ENCODE data around the gene SMIM33. TPM values are rescaled to one million over a fixed set of nuclear protein-coding genes. Genes with fewer than 3 reads are reported as not detected.
A peak's percentile ranks its signal among the peaks of the same experiment; 100 is the strongest.
"Not testable (repeated sequence)": the region's sequence is repeated elsewhere in the genome, so short reads cannot be mapped to it uniquely, and the experiment has no call there.

SMIM33 gene
- polyA plus RNA-seq (2013, experiment 1 of 2) = not detected
- polyA plus RNA-seq (2013, experiment 2 of 2) = not detected

DNA sequence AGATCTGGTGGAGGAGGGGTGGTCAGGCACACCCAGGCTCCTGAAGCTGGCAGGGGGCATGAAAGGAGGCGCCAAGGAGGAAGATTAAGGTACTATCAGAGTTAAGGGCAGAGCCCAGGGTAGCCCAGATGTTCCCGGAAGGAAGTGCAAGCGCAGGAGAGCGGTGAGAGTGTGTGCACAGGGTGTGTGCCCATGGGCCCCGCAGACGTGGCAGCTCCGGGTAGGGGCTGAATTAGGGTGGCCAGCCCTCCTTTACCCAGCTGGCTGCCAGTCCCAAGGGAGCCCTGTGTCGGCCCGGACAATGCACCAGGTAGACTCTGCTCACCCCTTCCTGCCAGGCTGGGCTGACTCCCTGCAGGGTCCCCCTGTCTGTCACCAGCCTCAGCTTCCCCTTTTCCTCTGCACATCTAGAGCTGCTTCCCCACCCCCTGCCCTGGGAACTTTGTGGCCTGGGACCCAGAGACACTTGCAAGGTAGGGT, at the start of gene SMIM33:
SMIM33 (plus strand) TSS at position 184 of the 480 bp plus-strand sequence; CDS start at position 302, 118 bp downstream.
- Histone ChIP-seq H3K27ac (ENCODE audit: low read depth, low read length) (no peak within 1 kb of the TSS), H3K27me3 (ENCODE audit: insufficient read depth, low read length) (no peaks in the 10 kb centered on the region), H3K9ac (ENCODE audit: low read depth, low read length) (no peak within 1 kb of the TSS), H3K9me3 (ENCODE audit: insufficient read depth, low read depth, low read length) (no peaks in the 10 kb centered on the region), H3K4me1 (ENCODE audit: insufficient read depth, low read length) (peaks cover 18% of the 10 kb centered on the region), H3K4me3 (ENCODE audit: low read length) (no peak within 1 kb of the TSS), H3K36me3 (ENCODE audit: insufficient read depth, low read length) (no peaks in the 10 kb centered on the region)
- WGBS = 88% methylated on average over 9 of the region's 9 CpGs

- no peak overlapping the region for H3K4me3 ChIP-seq (ENCODE audit: low read length)
- H3K4me1 ChIP-seq (ENCODE audit: insufficient read depth, low read length) = peaks cover 11% of the 10 kb centered on the region; the same call in 1 of the 2 replicates
- H3K9ac ChIP-seq (ENCODE audit: low read depth, low read length) = no peak overlapping the region
- H3K27me3 ChIP-seq (ENCODE audit: insufficient read depth, low read length) = no peaks in the 10 kb centered on the region; the same call in 1 of the 2 replicates
- no peaks in the 10 kb centered on the region for H3K9me3 ChIP-seq (ENCODE audit: insufficient read depth, low read depth, low read length)
- WGBS = 44% methylated on average over 3 of the region's 5 CpGs
- H3K36me3 ChIP-seq (ENCODE audit: insufficient read depth, low read length) = peaks cover 73% of the 10 kb centered on the region
- H3K27ac ChIP-seq (ENCODE audit: low read depth, low read length) = no peak overlapping the region
Observed at GRCh38 chr5:139422307-139422893, 48.4 kb upstream of the SMIM33 start.

DNA sequence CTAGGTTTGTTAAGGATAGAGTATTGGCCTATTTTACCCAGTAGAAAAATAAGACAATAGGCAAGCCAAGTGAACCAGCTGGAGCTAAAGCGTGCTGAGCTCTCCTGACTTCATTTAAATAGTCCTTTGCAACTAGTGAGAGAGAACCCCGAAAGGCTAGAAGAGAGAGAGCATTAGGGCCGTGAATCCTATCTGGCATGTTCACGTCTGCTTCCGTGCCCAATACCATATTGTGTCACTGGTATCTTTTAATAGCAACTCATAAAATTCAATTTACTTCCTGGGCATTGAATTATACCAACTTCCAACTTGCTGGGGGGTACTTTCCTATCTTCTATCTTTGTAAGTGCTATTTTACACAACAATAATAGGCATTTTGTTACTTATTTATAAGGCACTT, 45.3 kb upstream of the SMIM33 start:
- H3K9ac ChIP-seq (ENCODE audit: low read depth, low read length) = no peak overlapping the region

DNA sequence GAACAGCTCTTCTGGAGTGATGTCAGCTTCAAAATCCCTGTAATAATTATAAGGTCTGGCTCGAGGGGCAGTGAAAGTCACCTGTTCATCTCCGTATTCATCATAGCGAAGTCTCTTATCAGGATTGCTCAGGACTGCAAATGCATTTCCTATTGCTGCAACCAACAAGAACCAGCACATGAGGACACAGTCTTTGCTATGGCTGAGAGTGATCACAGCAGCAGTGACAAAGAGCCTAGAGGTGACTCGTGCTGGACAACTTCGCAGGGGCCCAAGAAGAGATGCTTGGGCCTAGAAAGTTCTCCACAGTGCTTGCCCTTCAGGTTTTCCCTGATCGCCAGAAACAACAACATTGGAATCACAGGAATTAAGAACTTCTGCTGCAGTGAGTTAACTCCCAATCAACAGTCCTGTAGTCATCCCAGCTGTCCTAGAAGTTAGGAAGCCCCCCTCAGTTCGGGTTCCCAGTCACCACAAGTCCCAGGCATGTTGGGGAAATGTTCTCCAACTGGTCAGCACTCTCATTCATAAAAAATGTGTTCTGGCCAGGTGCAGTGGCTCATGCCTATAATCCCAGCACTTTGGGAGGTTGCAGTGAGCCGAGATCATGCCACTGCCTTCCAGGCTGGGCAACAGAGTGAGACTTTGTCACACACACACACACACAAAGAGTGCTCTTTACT, 44.5 kb upstream of the SMIM33 start:
- H3K27ac ChIP-seq (ENCODE audit: low read depth, low read length) = no peak overlapping the region
- no peaks in the 10 kb centered on the region for H3K9me3 ChIP-seq (ENCODE audit: insufficient read depth, low read depth, low read length)
- no peaks in the 10 kb centered on the region for H3K4me1 ChIP-seq (ENCODE audit: insufficient read depth, low read length)
- H3K36me3 ChIP-seq (ENCODE audit: insufficient read depth, low read length) = peaks cover 62% of the 10 kb centered on the region
- no peak overlapping the region for H3K9ac ChIP-seq (ENCODE audit: low read depth, low read length)
- H3K27me3 ChIP-seq (ENCODE audit: insufficient read depth, low read length) = no peaks in the 10 kb centered on the region
- 93% methylated on average over 8 of the region's 8 CpGs for WGBS
- no peak overlapping the region for H3K4me3 ChIP-seq (ENCODE audit: low read length)

More for the DNA sequence above, 45.3 kb upstream of the SMIM33 start:
- H3K9me3 ChIP-seq (ENCODE audit: insufficient read depth, low read depth, low read length) = no peaks in the 10 kb centered on the region
- peaks cover 62% of the 10 kb centered on the region for H3K36me3 ChIP-seq (ENCODE audit: insufficient read depth, low read length)
- H3K4me3 ChIP-seq (ENCODE audit: low read length) = no peak overlapping the region
- 93% methylated on average over 5 of the region's 5 CpGs for WGBS
- H3K4me1 ChIP-seq (ENCODE audit: insufficient read depth, low read length) = no peaks in the 10 kb centered on the region; the same call in 1 of the 2 replicates
- H3K27me3 ChIP-seq (ENCODE audit: insufficient read depth, low read length) = no peaks in the 10 kb centered on the region; the same call in 1 of the 2 replicates
- H3K27ac ChIP-seq (ENCODE audit: low read depth, low read length) = no peak overlapping the region

DNA sequence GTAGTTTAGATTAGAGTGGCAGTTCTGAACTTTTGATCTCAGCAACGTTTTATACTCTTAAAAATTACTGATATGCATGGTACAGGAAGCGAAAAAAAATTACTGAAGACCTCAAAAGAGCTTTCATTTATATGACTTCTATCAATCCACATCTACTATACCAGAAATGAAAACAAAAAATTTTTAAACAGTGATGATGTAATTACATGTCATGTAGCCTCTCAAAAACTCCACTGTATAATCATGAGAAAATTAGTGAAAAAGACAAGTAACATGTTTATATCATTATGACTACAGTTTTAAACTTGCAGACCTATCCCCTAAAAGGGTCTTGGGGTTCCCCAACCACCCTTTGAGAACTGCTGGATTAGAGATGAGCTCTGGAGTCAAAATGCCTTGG, 40.8 kb upstream of the SMIM33 start:
- Histone ChIP-seq H3K27me3 (ENCODE audit: insufficient read depth, low read length) (no peaks in the 10 kb centered on the region), H3K4me3 (ENCODE audit: low read length) (no peak overlapping the region), H3K9ac (ENCODE audit: low read depth, low read length) (no peak overlapping the region), H3K27ac (ENCODE audit: low read depth, low read length) (no peak overlapping the region), H3K4me1 (ENCODE audit: insufficient read depth, low read length) (no peaks in the 10 kb centered on the region), H3K36me3 (ENCODE audit: insufficient read depth, low read length) (peaks cover 63% of the 10 kb centered on the region), H3K9me3 (ENCODE audit: insufficient read depth, low read depth, low read length) (no peaks in the 10 kb centered on the region)
- no CpG with 5 or more reads among the region's 2 CpGs for WGBS

GRCh38 chr5:139431706-139432105, 39.1 kb upstream of the SMIM33 start:
- Histone ChIP-seq H3K9me3 (ENCODE audit: insufficient read depth, low read depth, low read length) (no peaks in the 10 kb centered on the region), H3K27me3 (ENCODE audit: insufficient read depth, low read length) (no peaks in the 10 kb centered on the region), H3K9ac (ENCODE audit: low read depth, low read length) (no peak overlapping the region), H3K4me1 (ENCODE audit: insufficient read depth, low read length) (no peaks in the 10 kb centered on the region), H3K36me3 (ENCODE audit: insufficient read depth, low read length) (peaks cover 61% of the 10 kb centered on the region), H3K27ac (ENCODE audit: low read depth, low read length) (no peak overlapping the region), H3K4me3 (ENCODE audit: low read length) (no peak overlapping the region)
- no CpG with 5 or more reads among the region's 1 CpG for whole genome bisulfite sequencing

DNA sequence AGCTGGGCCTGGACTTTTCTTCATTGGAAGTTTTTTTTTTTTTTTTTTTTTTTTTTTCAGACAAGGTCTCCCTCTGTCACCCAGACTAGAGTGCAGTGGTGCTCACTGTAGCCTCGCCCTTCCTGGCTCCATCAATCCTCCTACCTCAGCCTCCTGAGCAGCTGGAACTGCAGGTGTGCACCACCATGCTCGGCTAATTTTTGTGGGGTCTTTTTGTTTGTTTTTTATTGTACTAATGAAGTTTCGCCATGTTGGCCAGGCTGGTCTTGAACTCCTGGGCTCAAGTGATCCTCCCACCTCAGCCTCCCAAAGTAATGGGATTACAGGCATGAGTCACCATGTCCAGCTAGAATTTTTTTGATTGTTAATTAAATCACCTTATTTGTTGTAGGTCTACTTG, 35.1 kb upstream of the SMIM33 start:
- Histone ChIP-seq H3K27ac (ENCODE audit: low read depth, low read length) (no peak overlapping the region), H3K27me3 (ENCODE audit: insufficient read depth, low read length) (no peaks in the 10 kb centered on the region), H3K4me1 (ENCODE audit: insufficient read depth, low read length) (peaks cover 3% of the 10 kb centered on the region), H3K4me3 (ENCODE audit: low read length) (no peak overlapping the region), H3K9ac (ENCODE audit: low read depth, low read length) (no peak overlapping the region), H3K36me3 (ENCODE audit: insufficient read depth, low read length) (peaks cover 44% of the 10 kb centered on the region), H3K9me3 (ENCODE audit: insufficient read depth, low read depth, low read length) (no peaks in the 10 kb centered on the region)
- WGBS = 93% methylated on average over 2 of the region's 3 CpGs

DNA sequence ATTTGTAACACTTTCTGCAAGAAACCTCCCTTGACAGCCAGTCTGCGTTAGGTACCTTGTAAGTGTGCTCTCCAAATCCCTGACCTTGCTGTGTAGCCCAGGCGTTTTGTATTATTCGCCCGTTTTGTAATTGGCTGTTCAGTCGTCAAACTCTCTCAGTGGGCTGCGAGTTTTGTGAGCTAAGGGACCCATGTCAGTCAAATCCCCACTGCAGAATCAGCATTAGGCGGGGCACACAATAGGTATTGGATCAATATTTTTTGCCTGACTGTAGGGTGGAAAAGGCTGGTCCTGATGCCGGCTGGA, 32.1 kb upstream of the SMIM33 start:
- Histone ChIP-seq H3K4me1 (ENCODE audit: insufficient read depth, low read length) (peaks cover 3% of the 10 kb centered on the region), H3K9ac (ENCODE audit: low read depth, low read length) (0 out of 2 replicates have a peak overlapping the region, but pooled peaks have one; percentile 7), H3K27ac (ENCODE audit: low read depth, low read length) (no peak overlapping the region), H3K36me3 (ENCODE audit: insufficient read depth, low read length) (peaks cover 30% of the 10 kb centered on the region), H3K27me3 (ENCODE audit: insufficient read depth, low read length) (no peaks in the 10 kb centered on the region), H3K4me3 (ENCODE audit: low read length) (peak overlapping the region; percentile 85), H3K9me3 (ENCODE audit: insufficient read depth, low read depth, low read length) (no peaks in the 10 kb centered on the region)
- 40% methylated on average over 8 of the region's 8 CpGs for WGBS

- H3K4me1 ChIP-seq (ENCODE audit: insufficient read depth, low read length) = peaks cover 3% of the 10 kb centered on the region
- peak within 1 kb of the TSS; percentile 86 for H3K9ac ChIP-seq (ENCODE audit: low read depth, low read length)
- no peaks in the 10 kb centered on the region for H3K9me3 ChIP-seq (ENCODE audit: insufficient read depth, low read depth, low read length)
- WGBS = 4% methylated on average over 49 of the region's 49 CpGs
- H3K36me3 ChIP-seq (ENCODE audit: insufficient read depth, low read length) = peaks cover 24% of the 10 kb centered on the region
- H3K27me3 ChIP-seq (ENCODE audit: insufficient read depth, low read length) = no peaks in the 10 kb centered on the region
- peak within 1 kb of the TSS; percentile 90; the same call in 1 of the 2 replicates for H3K27ac ChIP-seq (ENCODE audit: low read depth, low read length)
- peak within 1 kb of the TSS; percentile 85 for H3K4me3 ChIP-seq (ENCODE audit: low read length)
Observed at GRCh38 chr5:139439013-139439903, 31.5 kb upstream of the SMIM33 start, which contains the start of gene DNAJC18. Gene DNAJC18 (minus strand): TSS chr5:139439525. CDS start chr5:139439445, 80 bp downstream.

DNA sequence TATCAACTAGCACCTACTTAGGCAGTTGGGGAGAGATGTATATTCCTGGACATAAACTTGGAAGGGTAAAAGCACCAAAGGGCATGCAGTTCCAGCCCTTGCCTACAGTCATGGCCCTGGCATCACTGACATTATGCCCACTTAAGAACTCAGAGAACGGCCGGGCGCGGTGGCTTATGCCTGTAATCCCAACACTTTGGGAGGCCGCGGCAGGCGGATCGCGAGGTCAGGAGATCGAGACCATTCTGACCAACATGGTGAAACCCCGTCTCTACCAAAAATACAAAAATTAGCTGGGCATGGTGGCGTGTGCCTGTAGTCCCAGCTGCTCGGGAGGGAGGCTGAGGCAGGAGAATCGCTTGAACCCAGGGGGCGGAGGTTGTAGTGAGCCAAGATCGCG, 30.4 kb upstream of the SMIM33 start:
- H3K4me1 ChIP-seq (ENCODE audit: insufficient read depth, low read length) = not testable (repeated sequence)
- 98% methylated on average over 17 of the region's 17 CpGs for WGBS

More for the DNA sequence above, 30.4 kb upstream of the SMIM33 start:
- H3K27ac ChIP-seq (ENCODE audit: low read depth, low read length); H3K9me3 ChIP-seq (ENCODE audit: insufficient read depth, low read depth, low read length); H3K27me3 ChIP-seq (ENCODE audit: insufficient read depth, low read length); H3K9ac ChIP-seq (ENCODE audit: low read depth, low read length); H3K4me3 ChIP-seq (ENCODE audit: low read length): not testable (repeated sequence)
- H3K36me3 ChIP-seq (ENCODE audit: insufficient read depth, low read length) = peaks cover 15% of the 10 kb centered on the region
